CD1c-positive myeloid dendritic cell (primary cell): Measurements from ENCODE around the gene POP5.

Source experiments
- DNase-seq: peaks from one replicate; pipeline ENCODE4 v3.0.0-alpha.2; 2016; ENCODE audit errors: extremely low spot score

The POP5 gene

GRCh38 chr12:120588948-120589930 lies 8.0 kb upstream of the POP5 start:
- no peak for DNase-seq

- DNase-seq, result no peak
Observed at GRCh38 chr12:120588371-120588770, 7.2 kb upstream of the POP5 start.

- DNase-seq, result no peak
Observed at GRCh38 chr12:120586860-120587259, 5.7 kb upstream of the POP5 start.

GRCh38 chr12:120586206-120586605 lies 5.0 kb upstream of the POP5 start:
- no peak for DNase-seq

- DNase-seq, result peak; percentile 33
Observed at GRCh38 chr12:120584343-120585149, 3.3 kb upstream of the POP5 start.

- DNase-seq, result peak; percentile 88
Observed at GRCh38 chr12:120583478-120584030, 2.4 kb upstream of the POP5 start.

GRCh38 chr12:120581998-120582397 lies 796 bp upstream of the POP5 start:
- no peak for DNase-seq

- DNase-seq, result no peak
Observed at GRCh38 chr12:120579179-120579578, 2.0 kb downstream of the POP5 start.

- DNase-seq, result no peak
Observed at GRCh38 chr12:120574106-120574505, 7.1 kb downstream of the POP5 start.

GRCh38 chr12:120573560-120573959 lies 7.6 kb downstream of the POP5 start:
- DNase-seq, result no peak

- DNase-seq, result no peak
Observed at GRCh38 chr12:120571299-120571698, 9.9 kb downstream of the POP5 start.

- DNase-seq, result no peak
Observed at GRCh38 chr12:120563495-120563894, 17.7 kb downstream of the POP5 start.

GRCh38 chr12:120562906-120563305 lies 18.3 kb downstream of the POP5 start:
- no peak for DNase-seq

GRCh38 chr12:120557589-120557988 lies 23.6 kb downstream of the POP5 start:
- no peak for DNase-seq

GRCh38 chr12:120554678-120555077 lies 26.5 kb downstream of the POP5 start:
- no peak for DNase-seq

GRCh38 chr12:120546050-120546386 lies 35.2 kb downstream of the POP5 start:
- no peak for DNase-seq

GRCh38 chr12:120544691-120545090 lies 36.5 kb downstream of the POP5 start:
- no peak for DNase-seq

GRCh38 chr12:120542166-120542565 lies 39.0 kb downstream of the POP5 start:
- DNase-seq, result no peak

- DNase-seq, result no peak
Observed at GRCh38 chr12:120540445-120540844, 40.8 kb downstream of the POP5 start.

GRCh38 chr12:120539303-120539702 lies 41.9 kb downstream of the POP5 start:
- DNase-seq, result no peak

GRCh38 chr12:120538281-120539156 lies 42.7 kb downstream of the POP5 start:
- peak; percentile 23 for DNase-seq

- DNase-seq, result no peak
Observed at GRCh38 chr12:120537856-120538220, 43.4 kb downstream of the POP5 start.
